Stimulated activated CD4-positive, alpha-beta T cell treated with anti-CD3 and anti-CD28 coated beads, Interleukin-15, amount 100 ng/mL, for 1 hour (primary cell): ENCODE measurements around the gene SFXN2.

Experiments
- DNase-seq, 2 donors: peaks; one replicate each; pipeline ENCODE4 v3.0.0-alpha.2; 2020; ENCODE audit warnings: low read depth in 1 of 2, low spot score in 1 of 2

SFXN2 gene

GRCh38 chr10:102775935-102776669 lies 61.7 kb downstream of the SFXN2 start:
- DNase-seq, result no peak

DNA sequence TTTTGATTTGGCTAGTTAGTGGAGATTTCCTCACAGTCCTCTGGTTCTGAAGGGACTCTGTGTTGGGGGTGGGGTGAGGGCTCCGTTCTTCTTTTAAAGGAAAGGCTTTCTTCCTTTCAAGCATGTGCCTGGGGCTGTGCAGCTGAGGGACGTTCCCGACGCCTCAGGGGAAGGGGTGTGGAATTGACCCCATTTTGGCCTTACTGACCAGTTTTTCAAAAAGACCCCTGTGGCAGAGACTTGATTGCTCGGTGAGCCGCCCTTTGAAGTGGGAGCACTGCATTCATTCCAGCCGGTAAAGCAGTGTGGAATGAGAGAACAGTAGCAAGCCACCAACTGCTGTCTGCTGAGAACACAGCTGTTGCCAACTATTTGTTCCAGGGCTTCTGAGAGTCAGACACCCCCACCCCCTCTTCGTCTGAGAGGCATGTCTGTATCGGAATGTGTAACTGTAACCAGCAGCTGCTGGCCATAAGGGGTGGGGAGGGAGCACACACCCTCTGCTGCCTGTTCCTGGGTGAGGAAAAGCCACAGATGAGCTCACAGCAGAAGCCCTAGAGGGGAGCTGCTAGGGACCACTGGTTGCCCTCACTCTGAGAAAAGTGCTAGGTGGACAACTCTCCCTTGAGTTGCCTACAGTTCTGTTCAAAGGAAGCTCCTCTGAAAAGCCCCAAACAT lies 62.5 kb downstream of the SFXN2 start:
- no peak for DNase-seq

DNA sequence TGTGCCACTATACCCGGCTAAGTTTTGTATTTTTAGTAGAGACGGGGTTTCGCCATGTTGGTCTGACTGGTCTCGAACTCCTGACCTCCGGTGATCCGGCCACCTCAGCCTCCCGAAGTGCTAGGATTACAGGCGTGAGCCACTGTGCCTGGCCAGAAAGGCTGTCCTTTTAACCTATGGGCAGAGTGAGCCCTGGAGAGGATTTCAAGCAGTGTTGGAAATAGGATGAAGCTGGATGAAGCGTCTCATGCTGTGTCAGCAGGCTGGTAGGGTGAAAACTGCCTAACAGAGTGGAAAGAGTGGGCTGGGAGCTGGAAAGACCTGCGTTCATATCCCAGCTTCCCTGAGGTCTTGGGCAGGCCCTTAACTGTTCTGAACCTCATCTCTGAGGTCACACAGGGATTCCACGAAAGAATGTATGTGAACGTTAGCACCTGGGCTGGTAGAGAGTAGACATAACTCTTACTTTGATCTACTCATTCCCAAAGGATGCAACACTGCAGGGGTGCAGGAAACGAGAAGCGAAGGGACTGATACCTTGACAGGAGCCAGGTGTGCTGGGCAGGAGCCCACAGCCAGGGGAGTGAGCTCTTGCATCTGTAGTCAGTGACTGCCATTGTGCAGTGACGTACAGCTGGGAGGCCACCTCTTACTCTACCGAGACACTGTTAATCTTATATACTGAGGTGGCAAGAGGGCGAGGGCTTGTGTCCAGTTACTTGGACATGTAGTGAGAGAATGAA lies 63.4 kb downstream of the SFXN2 start:
- no peak for DNase-seq

- no peak for DNase-seq
These were observed 64.3 kb downstream of the SFXN2 start for GRCh38 chr10:102778781-102779180.

DNA sequence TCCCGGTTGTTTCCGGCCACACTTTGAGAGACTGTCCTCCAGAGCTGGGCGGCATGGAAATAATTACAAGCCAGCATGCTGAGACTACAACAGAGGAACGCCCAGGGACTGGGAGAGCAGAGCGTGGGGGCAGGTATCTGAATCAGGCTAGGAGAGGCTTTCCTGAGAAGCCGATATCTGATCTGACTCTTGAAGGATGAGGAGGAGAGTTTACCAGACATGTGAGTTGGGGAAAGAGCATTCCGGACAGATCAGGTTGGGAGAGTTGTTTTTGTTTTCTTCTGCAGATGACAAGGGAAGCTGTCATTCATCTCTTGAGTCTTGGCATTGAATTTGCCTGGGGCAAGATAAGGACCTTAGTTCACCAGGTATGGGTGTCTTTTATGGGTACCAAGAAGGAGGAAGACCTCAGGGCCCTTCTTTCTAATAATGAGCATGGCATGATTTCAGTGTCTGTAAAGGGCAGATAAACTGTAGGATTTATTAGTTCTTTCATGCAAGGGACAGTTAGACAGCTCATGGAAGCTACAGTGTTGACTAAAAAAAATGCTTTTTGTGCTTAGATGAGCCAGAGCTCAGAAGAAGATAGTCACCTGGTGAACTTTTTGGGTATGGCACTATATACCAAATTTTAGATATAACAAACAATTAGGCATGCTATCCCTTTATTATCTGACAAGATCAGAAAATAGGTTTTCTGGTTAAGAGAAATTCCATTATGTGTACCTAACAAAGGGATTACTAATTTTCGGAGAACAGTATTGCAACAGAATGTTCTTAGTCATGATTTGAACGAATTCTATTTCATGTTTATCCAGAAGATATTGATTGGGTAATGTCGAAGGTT lies 65.5 kb downstream of the SFXN2 start:
- DNase-seq, result no peak

GRCh38 chr10:102780527-102780808 lies 66.0 kb downstream of the SFXN2 start:
- no peak for DNase-seq

DNA sequence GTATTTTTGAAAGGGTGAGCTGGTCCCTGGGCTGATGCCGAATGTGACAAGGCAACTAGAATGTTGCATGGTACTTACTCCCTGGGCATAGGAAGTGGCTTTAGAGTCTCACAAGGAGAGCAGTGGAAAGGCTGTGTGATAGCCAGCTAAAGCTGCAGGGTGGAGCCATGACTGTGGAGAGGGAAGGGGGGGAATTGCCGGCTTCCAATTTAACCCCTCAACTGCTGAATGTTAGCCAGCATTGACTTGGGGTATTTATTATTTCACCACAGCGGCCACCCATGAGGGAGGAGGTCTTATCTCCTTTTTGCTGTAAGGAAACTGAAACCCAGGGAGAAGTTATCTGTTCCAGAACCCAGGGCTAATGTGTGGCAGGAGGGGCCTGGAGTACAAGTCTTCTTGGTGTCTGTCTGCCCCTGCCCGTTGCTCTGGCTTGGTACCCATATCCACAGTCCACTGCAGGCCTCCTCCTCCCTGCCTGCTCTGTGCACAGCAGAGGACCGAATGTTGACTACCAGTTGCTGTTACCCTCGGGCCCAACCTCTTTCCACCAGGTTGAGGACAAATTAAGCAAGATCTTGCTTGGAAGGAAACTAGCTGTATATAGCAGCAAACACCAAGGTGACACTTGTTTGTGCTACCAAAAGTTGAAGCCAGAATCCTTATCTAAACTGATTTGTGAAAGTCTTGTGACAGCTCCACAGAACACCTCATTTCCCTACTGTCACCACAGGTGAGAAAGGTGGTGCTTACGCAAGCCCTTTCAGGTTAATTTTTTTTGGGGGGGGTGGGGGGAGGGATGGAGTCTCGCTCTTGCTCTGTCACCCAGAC lies 66.9 kb downstream of the SFXN2 start:
- DNase-seq, result no peak

DNA sequence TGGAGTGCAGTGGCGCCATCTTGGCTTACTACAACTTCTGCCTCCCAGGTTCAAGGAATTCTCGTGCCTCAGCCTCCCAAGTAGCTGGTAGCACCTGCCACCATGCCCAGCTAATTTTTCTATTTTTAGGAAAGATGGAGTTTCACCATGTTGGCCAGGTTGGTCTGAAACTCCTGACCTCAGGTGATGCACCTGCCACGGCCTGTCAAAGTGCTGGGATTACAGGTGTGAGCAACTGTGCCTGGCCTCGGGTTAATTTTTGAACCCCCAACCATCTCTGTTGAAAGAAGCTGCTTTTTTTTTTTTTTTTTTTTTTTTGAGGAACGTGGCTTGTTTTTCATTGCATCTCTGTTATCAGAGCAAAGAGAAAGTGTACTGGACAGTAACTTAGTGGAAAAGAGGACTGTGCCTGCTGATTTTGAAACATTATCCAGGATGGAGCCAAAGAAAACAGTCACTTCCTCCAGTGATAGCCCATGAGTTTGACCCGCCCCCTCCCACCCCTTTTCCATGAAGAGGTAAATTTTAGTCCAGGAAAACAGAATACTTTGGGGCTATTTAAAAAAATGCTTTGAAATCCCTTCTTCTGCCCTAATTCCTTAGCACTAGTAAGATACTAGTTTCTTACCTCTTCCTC lies 67.6 kb downstream of the SFXN2 start:
- no peak for DNase-seq

DNA sequence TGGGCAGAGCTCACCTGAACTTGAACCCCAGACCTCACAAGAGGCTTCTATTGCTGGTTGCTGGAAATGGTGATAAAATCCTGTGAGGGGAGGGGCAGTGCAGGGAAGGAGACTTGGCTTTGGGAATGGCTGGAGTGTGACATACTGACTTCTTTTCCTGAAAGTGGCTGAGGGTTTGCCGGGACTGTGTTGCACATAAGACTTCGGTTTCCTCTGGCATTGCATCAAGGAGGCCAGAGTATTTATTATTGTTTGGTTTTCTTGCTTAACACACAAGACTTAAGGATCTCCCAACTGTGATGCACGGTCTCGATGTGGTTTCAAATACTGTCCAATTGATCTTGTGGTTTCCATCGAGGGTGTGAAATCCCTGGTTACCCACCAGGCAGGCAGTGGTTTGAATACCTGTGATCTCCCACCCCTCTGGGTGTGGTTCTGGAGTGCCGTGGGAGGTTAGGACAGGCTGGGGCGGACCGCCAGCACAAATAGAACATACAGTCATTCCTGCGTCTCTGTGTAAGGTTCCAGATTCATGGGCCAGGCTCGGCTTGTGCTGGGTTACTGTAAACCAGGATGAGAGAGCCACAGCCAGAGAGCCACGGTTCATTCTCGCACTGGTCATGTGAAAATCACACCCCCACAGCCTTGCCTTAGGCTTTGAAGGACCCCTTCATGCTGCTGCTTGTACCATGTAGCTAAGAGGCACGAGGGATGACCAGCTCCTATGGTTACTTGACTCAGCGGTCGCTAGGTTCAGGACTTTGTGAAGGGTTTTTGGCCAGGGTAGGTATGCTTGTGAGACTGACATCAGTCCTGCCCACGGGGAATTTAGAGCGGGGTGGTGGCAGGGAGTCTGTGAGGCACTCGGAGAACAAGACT lies 68.5 kb downstream of the SFXN2 start:
- DNase-seq, result no peak

DNA sequence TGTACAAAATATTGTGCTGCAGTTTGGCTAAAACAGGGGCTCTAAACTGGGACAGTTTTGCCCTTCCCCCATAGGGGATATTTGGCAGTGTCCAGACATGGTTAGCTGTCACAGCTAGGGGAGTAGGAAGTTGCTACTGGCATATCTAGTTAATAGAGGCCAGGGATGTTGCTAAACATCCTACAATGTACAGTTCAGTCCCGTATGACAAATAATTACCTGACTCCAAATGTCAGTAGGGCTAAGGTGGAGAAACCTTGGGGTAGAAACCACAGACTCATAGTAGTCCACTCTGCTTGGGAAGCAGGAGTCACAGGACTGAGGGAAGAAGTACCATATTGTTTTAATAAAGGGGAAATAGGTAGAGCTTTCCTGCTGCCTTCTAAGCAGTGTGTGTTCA lies 69.1 kb downstream of the SFXN2 start:
- no peak for DNase-seq

GRCh38 chr10:102785818-102786217 lies 71.4 kb downstream of the SFXN2 start:
- DNase-seq, result no peak

GRCh38 chr10:102791754-102792395 lies 77.4 kb downstream of the SFXN2 start:
- no peak for DNase-seq
